HG02642 (cell line): ENCODE measurements around the gene TPD52L2.

Source experiments
- ATAC-seq: cut with Tn5 transposase; IDR thresholded peaks from one replicate; pipeline ENCODE4 v1.9.1; 2021; ENCODE audit warnings: mild to moderate bottlenecking; ENCODE audit not compliant: unreplicated experiment, poor library complexity

TPD52L2 gene

GRCh38 chr20:63864978-63865640 lies at the start of gene TPD52L2:
TPD52L2 (plus strand) TSS chr20:63865270; CDS start chr20:63865366, 96 bp downstream.
- peak; percentile 76 for ATAC-seq

GRCh38 chr20:63815615-63816253 lies 49.3 kb upstream of the TPD52L2 start:
- no peak for ATAC-seq

GRCh38 chr20:63819224-63819921 lies 45.7 kb upstream of the TPD52L2 start:
- no peak for ATAC-seq

- no peak for ATAC-seq
Observed at GRCh38 chr20:63821811-63822210, 43.3 kb upstream of the TPD52L2 start.

GRCh38 chr20:63822276-63822696 lies 42.8 kb upstream of the TPD52L2 start:
- no peak for ATAC-seq

GRCh38 chr20:63823691-63824311 lies 41.3 kb upstream of the TPD52L2 start:
- no peak for ATAC-seq

- ATAC-seq, result no peak
Observed at GRCh38 chr20:63825331-63826118, 39.5 kb upstream of the TPD52L2 start.

- no peak for ATAC-seq
Observed at GRCh38 chr20:63826753-63827152, 38.3 kb upstream of the TPD52L2 start.

GRCh38 chr20:63828124-63828523 lies 36.9 kb upstream of the TPD52L2 start:
- no peak for ATAC-seq

- ATAC-seq, result no peak
Observed at GRCh38 chr20:63828545-63828944, 36.5 kb upstream of the TPD52L2 start.

GRCh38 chr20:63828951-63829350 lies 36.1 kb upstream of the TPD52L2 start:
- no peak for ATAC-seq

- ATAC-seq, result no peak
Observed at GRCh38 chr20:63829603-63829944, 35.5 kb upstream of the TPD52L2 start.

- ATAC-seq, result peak; percentile 19
Observed at GRCh38 chr20:63829945-63830835, 34.9 kb upstream of the TPD52L2 start.

GRCh38 chr20:63830841-63831588 lies 34.1 kb upstream of the TPD52L2 start, which contains the start of gene ZBTB46:
ZBTB46 (minus strand) TSS chr20:63831264; CDS start chr20:63790757, 40,507 bp downstream.
- ATAC-seq, result peak; percentile 68

- peak; percentile 11 for ATAC-seq
Observed at GRCh38 chr20:63831646-63831992, 33.5 kb upstream of the TPD52L2 start.

- no peak for ATAC-seq
Observed at GRCh38 chr20:63831993-63832686, 32.9 kb upstream of the TPD52L2 start.

GRCh38 chr20:63833776-63834490 lies 31.1 kb upstream of the TPD52L2 start:
- no peak for ATAC-seq
